Glomerular visceral epithelial cell (primary cell): Measurements from ENCODE around the gene HBP1.
"Not testable (repeated sequence)": the region's sequence is repeated elsewhere in the genome, so short reads cannot be mapped to it uniquely, and the experiment has no call there.

Source experiments
- DNase-seq: peaks from one replicate; pipeline ENCODE4 v3.0.0-alpha.2; 2016; ENCODE audit errors: extremely low spot score

The HBP1 gene

GRCh38 chr7:107224374-107225223 is 55.8 kb downstream of the HBP1 start:
- no peak for DNase-seq

GRCh38 chr7:107228291-107228690 is 59.5 kb downstream of the HBP1 start:
- no peak for DNase-seq

DNA sequence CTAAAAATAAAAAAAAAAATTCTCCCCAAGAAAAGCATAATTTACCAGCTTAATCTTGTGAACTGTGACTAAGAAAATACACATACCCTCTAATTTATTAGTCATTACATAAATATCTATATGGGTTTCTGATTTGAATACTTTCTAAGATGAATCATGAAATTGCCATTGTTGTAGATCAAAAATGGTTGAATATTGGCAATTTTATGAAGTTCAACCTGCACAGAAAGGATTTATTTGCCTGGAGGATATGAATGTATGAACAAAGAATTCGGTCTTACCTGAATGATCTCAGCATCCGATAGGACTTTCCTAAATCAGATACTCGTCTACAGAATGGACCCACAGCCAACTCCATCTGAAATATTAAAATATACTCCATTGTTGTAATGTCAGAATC is 61.5 kb downstream of the HBP1 start:
- no peak for DNase-seq

DNA sequence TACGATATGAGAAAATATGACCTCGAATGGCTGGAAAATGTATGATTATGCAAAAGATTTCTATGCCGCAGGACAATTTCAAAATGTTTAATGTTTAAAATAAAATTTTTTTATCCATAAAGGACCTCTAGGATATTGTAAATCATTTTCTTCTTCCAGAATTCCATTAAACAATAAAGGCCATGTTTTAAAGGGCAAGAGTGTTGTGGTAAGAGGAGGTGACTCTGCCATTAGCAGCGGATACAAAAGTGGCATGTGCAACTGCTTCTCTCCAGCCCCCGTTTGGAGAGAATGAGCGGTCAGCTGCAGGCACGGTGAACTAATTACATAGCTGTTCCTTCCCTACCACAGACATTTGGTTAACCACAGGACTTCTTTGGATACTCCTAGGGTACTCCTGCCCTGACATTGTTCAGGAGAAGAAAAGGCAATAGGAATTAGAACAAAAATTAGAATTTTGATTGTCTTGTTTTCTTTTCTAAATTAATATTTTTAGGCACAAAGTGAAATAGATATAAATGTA is 63.8 kb downstream of the HBP1 start:
- peak; percentile 78 for DNase-seq

- DNase-seq = peak; percentile 35
These were observed 64.4 kb downstream of the HBP1 start for GRCh38 chr7:107233174-107233573.

GRCh38 chr7:107233981-107234380 is 65.2 kb downstream of the HBP1 start:
- no peak for DNase-seq

DNA sequence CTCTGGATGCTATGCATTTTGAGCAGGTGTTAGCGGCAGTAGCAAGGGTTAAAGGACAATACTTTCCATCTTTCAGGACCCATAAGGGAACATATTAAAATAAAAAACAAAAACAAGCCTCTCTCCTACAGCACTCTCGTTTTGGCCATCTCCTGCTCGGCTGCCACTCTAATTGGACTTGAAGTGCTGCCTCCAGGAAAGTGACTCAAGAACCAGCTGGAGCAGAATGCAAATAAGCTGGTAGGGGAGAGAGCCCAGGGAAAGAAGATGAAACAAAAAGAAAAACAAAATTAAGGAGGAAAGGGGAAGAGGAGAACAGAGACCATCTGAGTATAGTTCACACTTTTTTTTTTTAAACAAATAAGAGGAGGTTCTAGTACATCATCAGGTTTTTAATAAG is 65.6 kb downstream of the HBP1 start:
- DNase-seq = no peak

- DNase-seq = no peak
These were observed 68.1 kb downstream of the HBP1 start for GRCh38 chr7:107236862-107237261.

DNA sequence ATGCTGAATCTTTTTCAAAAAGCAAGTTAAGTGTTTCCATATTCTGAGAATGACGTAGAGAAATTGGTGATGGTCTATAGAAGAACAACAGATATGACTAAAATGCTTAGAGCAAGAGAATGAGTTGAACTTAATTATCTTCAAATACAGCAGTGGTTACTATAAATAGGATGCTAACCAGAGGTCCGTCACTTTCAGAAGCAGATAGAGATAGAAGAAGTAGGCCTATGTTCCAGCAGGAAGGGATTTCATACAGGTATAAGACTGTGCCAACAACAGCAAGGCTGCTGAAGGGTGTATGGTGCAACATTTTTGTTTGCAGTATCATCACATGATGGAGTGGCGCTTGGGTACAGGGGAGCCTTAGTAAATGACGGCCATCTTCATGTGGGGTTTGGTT is 68.6 kb downstream of the HBP1 start:
- DNase-seq = no peak

DNA sequence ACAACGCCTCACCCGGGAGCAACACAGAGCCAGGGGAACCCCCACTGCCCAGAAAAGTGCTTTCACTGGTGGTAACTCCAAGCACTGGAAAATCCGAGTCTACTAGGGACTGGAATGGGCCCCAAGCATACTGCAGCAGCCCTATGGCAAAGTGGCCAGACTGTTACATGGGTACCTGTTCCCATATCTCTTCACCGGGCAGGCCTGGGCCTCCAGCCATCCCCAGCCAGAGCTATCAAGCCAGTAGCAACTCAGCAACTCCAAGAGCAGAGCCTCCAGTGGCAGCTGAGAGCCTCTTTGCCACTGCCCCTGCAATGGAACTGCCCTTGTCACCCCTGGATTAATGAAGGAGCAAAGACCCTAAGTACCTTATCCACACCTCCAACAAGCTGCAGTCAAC is 73.5 kb downstream of the HBP1 start:
- DNase-seq = no peak

DNA sequence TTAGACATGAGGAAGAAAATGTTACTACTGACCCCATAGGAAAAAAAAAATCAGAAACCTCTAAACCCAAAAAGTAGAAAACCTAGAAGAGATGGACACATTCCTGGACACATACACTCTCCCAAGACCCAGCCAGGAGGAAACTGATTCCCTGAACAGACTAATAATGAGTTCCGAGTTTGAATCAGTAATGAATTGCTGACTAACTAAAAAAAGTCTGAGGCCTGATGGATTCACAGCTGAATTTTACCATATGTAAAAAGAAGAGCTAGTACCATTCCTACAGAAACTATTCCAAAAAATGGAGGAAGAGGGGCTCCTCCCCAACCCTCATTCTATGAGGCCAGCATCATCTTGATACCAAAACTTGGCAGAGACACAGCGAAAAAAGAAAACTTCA is 75.8 kb downstream of the HBP1 start:
- DNase-seq = no peak

DNA sequence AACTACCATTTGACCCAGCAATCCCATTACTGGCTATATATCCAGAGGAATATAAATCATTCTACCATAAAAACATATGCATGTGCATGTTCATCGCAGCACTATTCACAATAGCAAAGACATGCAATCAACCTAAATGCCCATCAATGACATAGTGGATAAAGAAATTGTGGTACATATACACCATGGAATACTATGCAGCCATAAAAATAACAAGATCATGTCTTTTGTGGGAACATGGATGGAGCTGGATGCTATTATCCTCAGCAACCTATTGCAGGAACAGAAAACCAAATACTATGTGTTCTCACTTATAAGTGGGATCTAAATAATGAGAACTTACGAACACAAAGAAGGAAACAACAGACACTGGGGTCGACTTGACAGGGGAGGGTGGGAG is 78.0 kb downstream of the HBP1 start:
- DNase-seq = not testable (repeated sequence)

DNA sequence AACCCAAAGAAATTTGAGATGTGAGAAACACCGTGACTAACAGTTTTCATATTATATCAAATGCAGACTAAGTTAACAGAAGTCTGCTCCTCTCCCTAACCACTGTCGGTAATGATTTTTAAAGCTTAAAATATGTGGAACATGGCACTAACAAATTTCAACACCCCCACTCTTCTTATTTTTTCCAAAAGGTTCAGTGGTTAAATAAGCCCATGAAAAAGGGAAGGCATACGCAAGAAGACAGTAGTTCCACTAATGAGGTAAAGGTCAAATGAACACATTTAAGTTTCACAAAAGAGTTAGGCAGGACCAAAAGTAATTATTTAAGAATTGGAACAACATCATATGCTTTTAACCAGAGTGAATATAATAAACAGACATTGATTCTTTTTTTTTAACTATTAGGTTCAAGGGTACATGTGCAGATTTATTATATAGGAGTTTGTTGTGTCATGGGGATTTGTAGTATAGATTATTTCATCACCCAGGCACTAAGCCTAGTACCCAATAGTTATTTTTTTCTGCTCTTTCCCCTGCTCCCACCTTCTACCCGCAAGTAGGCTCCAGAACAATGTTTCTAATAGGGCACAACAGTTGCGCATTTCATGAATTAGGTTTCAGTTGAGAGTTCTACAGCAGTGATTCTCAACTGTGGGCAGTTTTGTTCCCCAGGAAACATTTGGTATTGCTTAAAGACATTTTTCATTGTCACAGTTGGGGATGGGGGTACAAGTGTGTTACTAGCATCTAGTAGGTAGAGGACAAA is 79.9 kb downstream of the HBP1 start:
- no peak for DNase-seq

DNA sequence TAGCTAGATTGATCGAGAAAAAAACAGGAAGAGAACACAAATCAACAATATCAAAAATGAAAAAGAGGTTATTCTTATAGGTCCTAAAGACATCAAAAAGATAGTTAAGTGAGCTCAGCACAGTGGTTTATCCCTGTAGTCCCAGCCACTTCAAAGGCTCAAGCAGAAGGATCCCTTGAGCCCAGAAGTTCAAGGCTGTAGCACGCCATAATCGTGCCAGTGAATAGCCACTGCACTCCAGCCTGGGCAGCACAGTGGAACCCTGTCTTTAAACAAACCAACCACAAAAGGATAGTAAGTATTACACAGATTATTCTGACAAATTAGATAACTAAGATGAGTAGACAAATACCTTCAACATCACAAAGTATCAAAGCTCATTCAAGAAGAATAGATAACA is 83.2 kb downstream of the HBP1 start:
- DNase-seq = no peak
